Astrocyte of the spinal cord (primary cell): ENCODE data around the gene BRIX1.
"Not testable (repeated sequence)": the region's sequence is repeated elsewhere in the genome, so short reads cannot be mapped to it uniquely, and the experiment has no call there.

Experiments used
- DNase-seq: peaks from one replicate; pipeline ENCODE4 v3.0.0; 2011; ENCODE audit warnings: low read depth, low spot score
- H3K4me3 ChIP-seq: 2 replicates; pipeline ENCODE4 v1.5.1; 2011; ENCODE audit warnings: low read depth, mild to moderate bottlenecking, low read length, moderate library complexity
- CTCF ChIP-seq: IDR thresholded peaks from 2 replicates; pipeline ENCODE4 v1.5.1; 2012; ENCODE audit warnings: low read depth, mild to moderate bottlenecking, low read length, inconsistent platforms
- in situ Hi-C: cut with HindIII; loops from 2 replicates; pipeline ENCODE4 v1.10.0; 2017; ENCODE audit warnings: low sequenced_read_pairs

The BRIX1 gene

DNA sequence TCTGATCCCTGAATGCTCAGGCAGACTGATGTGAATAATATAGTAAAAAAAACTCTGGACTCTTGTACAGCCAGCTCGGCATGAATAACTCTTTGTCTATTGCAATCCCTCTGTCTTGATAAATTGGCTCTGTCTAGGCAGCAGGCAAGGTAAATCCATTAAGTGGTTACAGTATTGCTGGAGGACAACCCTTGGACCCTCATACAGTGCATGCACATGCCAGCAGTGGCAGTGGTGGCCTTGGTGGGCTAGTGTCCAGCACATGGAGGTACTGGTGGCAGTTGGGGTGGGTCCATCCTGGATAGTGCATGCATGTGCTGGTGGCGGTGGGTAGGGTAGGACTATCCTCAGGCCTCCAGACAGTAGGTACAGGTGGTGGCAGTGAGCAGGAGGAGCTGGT lies 52.7 kb downstream of the BRIX1 start:
- in situ Hi-C loops, result no loop called here
- no peak for DNase-seq
- H3K4me3 ChIP-seq, result no peak overlapping the region
- no peak for TF ChIP-seq CTCF

DNA sequence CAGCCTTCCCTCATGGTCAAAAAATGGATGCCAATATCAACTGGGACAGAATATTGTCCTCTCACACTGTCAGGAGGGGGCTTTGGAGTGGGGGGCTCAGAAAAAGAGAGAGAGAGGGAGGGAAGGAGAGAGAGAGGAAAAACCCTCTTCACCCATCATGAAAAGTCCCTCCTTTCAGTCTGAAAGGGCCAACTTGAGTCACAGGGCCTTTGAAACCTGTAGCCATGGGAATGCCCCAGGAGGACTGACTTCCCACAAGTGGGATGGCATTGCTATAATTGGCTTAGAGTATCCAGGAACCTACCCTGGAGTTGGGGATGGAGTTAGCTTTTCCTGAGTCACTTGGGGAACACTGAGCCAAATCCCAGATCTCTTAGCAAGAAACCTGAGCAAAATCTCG lies 55.0 kb downstream of the BRIX1 start:
- TF ChIP-seq CTCF, result no peak
- in situ Hi-C loops, result no loop called here
- DNase-seq, result no peak
- H3K4me3 ChIP-seq, result no peak overlapping the region

DNA sequence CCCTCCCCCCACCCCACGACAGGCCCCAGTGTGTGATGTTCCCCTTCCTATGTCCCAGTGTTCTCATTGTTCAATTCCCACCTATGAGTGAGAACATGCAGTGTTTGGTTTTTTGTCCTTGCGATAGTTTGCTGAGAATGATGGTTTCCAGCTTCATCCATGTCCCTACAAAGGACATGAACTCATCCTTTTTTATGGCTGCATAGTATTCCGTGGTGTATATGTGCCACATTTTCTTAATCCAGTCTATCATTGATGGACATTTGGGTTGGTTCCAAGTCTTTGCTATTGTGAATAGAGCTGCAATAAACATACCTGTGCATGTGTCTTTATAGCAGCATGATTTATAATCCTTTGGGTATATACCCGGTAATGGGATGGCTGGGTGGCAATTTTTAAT lies 56.1 kb downstream of the BRIX1 start:
- DNase-seq, in situ Hi-C loops: not testable (repeated sequence)

More for the DNA sequence above, 56.1 kb downstream of the BRIX1 start:
- not testable (repeated sequence) for H3K4me3 ChIP-seq
